HUES48 (cell line): Measurements from ENCODE around the gene CFHR2.
A peak's percentile ranks its signal among the peaks of the same experiment; 100 is the strongest.
"Not testable (repeated sequence)": the region's sequence is repeated elsewhere in the genome, so short reads cannot be mapped to it uniquely, and the experiment has no call there.

Experiments used
- H3K27ac ChIP-seq: one replicate; pipeline ENCODE4 v1.7.0; 2013; ENCODE audit warnings: low read depth, low read length, inconsistent platforms
- H3K27me3 ChIP-seq: 2 replicates; pipeline ENCODE4 v1.6.1; 2013; ENCODE audit warnings: mild to moderate bottlenecking, low read length; ENCODE audit not compliant: control insufficient read depth, insufficient read depth
- H3K36me3 ChIP-seq: 2 replicates; pipeline ENCODE4 v1.6.1; 2013; ENCODE audit warnings: low read length; ENCODE audit not compliant: control insufficient read depth, insufficient read depth
- H3K4me1 ChIP-seq: 2 replicates; pipeline ENCODE4 v1.6.1; 2013; ENCODE audit warnings: mild to moderate bottlenecking, low read length; ENCODE audit not compliant: control insufficient read depth, insufficient read depth
- H3K4me3 ChIP-seq: 2 replicates; pipeline ENCODE4 v1.5.1; 2013; ENCODE audit warnings: mild to moderate bottlenecking, low read depth, low read length
- H3K9ac ChIP-seq: 2 replicates; pipeline ENCODE4 v1.6.1; 2013; ENCODE audit warnings: mild to moderate bottlenecking, low read depth, low read length, moderate library complexity
- H3K9me3 ChIP-seq: 2 replicates; pipeline ENCODE4 v1.6.1; 2013; ENCODE audit warnings: low read length; ENCODE audit not compliant: control insufficient read depth, insufficient read depth

Gene CFHR2

GRCh38 chr1:196954778-196955177 lies 11.2 kb downstream of the CFHR2 start:
- no peaks in the 10 kb centered on the region for H3K4me1 ChIP-seq
- no peaks in the 10 kb centered on the region for H3K36me3 ChIP-seq
- H3K9ac ChIP-seq: no peak overlapping the region
- H3K27ac ChIP-seq: no peak overlapping the region
- H3K9me3 ChIP-seq: no peaks in the 10 kb centered on the region
- H3K4me3 ChIP-seq: no peak overlapping the region
- H3K27me3 ChIP-seq: no peaks in the 10 kb centered on the region

GRCh38 chr1:196955926-196956325 lies 12.4 kb downstream of the CFHR2 start:
- no peaks in the 10 kb centered on the region for H3K27me3 ChIP-seq
- H3K9me3 ChIP-seq: no peaks in the 10 kb centered on the region
- no peak overlapping the region for H3K4me3 ChIP-seq
- H3K9ac ChIP-seq: no peak overlapping the region
- no peak overlapping the region for H3K27ac ChIP-seq
- no peaks in the 10 kb centered on the region for H3K4me1 ChIP-seq
- H3K36me3 ChIP-seq: no peaks in the 10 kb centered on the region

DNA sequence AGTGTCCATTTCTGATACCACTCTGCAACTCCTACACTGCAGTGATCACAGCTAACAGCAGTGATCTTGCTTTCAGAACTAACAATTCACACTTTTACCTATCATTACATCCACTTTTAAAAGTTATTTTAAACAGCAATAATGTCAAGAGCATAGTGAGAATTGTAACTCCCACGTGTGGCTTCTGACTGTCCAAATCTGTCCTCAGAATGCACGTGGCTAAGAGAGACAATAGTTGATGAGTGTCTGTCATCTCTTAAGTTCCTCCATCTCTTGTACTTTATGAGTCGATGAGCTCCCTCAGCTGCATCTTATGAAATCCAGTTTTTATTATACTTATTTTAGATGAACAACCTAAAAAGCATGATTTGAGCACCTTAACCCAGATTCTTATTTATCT lies 17.3 kb downstream of the CFHR2 start:
- Histone ChIP-seq H3K27me3 (no peaks in the 10 kb centered on the region), H3K27ac (no peak overlapping the region), H3K9me3 (no peaks in the 10 kb centered on the region), H3K9ac (no peak overlapping the region), H3K4me3 (no peak overlapping the region), H3K36me3 (no peaks in the 10 kb centered on the region), H3K4me1 (no peaks in the 10 kb centered on the region)

DNA sequence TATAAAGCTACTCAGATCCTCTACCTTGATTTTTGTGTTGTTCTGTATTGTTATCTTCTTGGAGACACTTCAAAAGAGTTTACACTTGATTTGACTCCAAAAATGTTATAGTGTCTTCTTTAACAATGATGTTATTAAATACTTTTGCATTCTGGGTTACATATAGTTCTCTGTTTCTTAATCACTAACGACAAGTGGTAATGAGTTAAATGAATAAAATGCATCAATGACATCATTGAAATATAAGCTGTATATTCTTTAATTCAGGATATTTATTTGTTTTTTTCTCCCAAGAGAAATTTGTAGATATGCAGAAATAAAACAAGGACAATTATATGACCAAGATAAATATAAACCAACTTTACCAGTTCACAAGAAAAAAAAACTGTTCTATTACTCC lies 26.6 kb downstream of the CFHR2 start:
- Histone ChIP-seq H3K4me1 (no peaks in the 10 kb centered on the region), H3K27ac (no peak overlapping the region), H3K9ac (no peak overlapping the region), H3K4me3 (no peak overlapping the region), H3K9me3 (no peaks in the 10 kb centered on the region), H3K27me3 (no peaks in the 10 kb centered on the region), H3K36me3 (no peaks in the 10 kb centered on the region)

- no peak overlapping the region for H3K27ac ChIP-seq
- H3K27me3 ChIP-seq: no peaks in the 10 kb centered on the region
- no peak overlapping the region for H3K4me3 ChIP-seq
- H3K4me1 ChIP-seq: no peaks in the 10 kb centered on the region
- H3K9ac ChIP-seq: no peak overlapping the region
- no peaks in the 10 kb centered on the region for H3K9me3 ChIP-seq
- no peaks in the 10 kb centered on the region for H3K36me3 ChIP-seq
Observed at GRCh38 chr1:196976278-196976677, 32.7 kb downstream of the CFHR2 start.

- Histone ChIP-seq H3K9me3 (no peaks in the 10 kb centered on the region), H3K4me3 (no peak within 1 kb of the TSS), H3K4me1 (no peaks in the 10 kb centered on the region), H3K36me3 (no peaks in the 10 kb centered on the region), H3K27me3 (no peaks in the 10 kb centered on the region), H3K27ac (no peak within 1 kb of the TSS), H3K9ac (no peak within 1 kb of the TSS)
Observed at GRCh38 chr1:196977278-196977677, 33.7 kb downstream of the CFHR2 start, which contains the start of gene CFHR5. TSS of gene CFHR5 (plus strand) at chr1:196977556. CDS start at chr1:196977665, 109 bp downstream.

- Histone ChIP-seq H3K9me3 (no peaks in the 10 kb centered on the region), H3K4me3 (no peak overlapping the region), H3K9ac (no peak overlapping the region), H3K27ac (no peak overlapping the region), H3K4me1 (no peaks in the 10 kb centered on the region), H3K36me3 (no peaks in the 10 kb centered on the region), H3K27me3 (no peaks in the 10 kb centered on the region)
Observed at GRCh38 chr1:196980859-196981258, 37.3 kb downstream of the CFHR2 start.

- H3K9ac ChIP-seq, H3K36me3 ChIP-seq, H3K4me3 ChIP-seq, H3K27me3 ChIP-seq, H3K9me3 ChIP-seq, H3K27ac ChIP-seq, H3K4me1 ChIP-seq: not testable (repeated sequence)
Observed at GRCh38 chr1:196982247-196982646, 38.7 kb downstream of the CFHR2 start.

DNA sequence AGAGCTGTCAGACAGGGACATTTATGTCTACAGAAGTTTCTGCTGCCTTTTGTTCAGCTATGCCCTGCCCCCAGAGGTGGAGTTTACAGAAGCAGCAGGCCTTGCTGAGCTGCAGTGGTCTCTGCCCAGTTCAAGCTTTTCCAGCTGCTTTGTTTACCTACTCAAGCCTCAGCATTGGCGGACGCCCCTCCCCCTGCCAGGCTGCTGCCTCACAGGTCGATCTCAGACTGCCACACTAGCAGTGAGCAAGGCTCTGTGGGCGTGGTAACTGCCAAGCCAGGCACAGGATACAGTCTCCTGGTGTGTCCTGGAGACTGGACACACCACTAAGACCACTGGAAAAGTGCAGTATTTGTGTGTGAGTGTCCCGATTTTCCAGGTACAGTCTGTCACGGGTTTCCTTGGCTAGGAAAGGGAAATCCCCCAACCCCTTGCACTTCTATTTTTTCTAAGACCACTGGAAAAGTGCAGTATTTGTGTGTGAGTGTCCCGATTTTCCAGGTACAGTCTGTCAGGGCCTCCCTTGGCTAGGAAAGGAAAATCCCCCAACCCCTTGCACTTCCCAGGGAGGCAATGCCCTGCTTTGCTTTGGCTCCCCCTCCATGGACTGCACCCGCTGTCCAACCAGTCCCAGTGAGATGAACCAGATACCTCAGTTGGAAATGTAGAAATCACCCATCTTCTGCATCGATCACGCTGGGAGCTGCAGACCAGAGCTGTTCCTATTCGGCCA lies 48.5 kb downstream of the CFHR2 start:
- not testable (repeated sequence) for H3K36me3 ChIP-seq, H3K9me3 ChIP-seq, H3K4me1 ChIP-seq, H3K27me3 ChIP-seq, H3K9ac ChIP-seq
- H3K27ac ChIP-seq: peak overlapping the region; percentile 17
- H3K4me3 ChIP-seq: peak overlapping the region; percentile 7; the same call in 1 of the 2 replicates

DNA sequence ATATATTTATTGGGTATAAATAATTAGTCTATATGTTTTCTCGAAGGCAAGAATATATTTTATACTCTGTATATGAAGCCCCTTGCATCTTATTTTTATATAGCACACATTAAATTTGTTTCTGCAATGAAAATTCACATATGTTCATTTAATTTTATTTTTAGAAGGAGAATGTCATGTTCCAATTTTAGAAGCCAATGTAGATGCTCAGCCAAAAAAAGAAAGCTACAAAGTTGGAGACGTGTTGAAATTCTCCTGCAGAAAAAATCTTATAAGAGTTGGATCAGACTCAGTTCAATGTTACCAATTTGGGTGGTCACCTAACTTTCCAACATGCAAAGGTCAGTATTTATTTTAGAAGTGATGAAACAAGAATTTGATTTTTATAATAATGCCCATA lies 50.4 kb downstream of the CFHR2 start:
- Histone ChIP-seq H3K27me3 (no peaks in the 10 kb centered on the region), H3K36me3 (no peaks in the 10 kb centered on the region), H3K4me1 (peaks cover 8% of the 10 kb centered on the region; the same call in 1 of the 2 replicates), H3K4me3 (no peak overlapping the region), H3K9ac (no peak overlapping the region), H3K9me3 (no peaks in the 10 kb centered on the region), H3K27ac (no peak overlapping the region)

DNA sequence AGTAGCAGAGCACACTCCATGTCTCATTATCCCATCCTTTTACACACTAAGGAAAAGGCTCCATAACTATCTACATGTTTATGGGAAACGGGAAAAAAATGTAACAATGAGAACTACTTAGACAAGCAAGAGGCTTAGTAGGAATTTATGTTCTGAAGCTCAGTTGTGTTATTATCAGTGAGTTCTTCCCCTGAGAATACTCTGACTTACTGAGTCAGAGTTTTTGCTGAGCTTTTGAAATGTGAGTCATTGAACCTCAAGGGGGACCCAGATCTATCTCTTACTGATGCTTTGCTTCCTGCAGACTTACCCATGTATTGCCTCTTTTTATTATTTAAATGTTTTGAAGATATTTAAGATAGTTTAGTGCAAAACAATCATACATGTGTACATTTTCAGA lies 53.9 kb downstream of the CFHR2 start:
- Histone ChIP-seq H3K9me3 (no peaks in the 10 kb centered on the region), H3K4me3 (no peak overlapping the region), H3K27me3 (no peaks in the 10 kb centered on the region), H3K36me3 (no peaks in the 10 kb centered on the region), H3K9ac (no peak overlapping the region), H3K27ac (no peak overlapping the region), H3K4me1 (peaks cover under 1% of the 10 kb centered on the region; the same call in 1 of the 2 replicates)
